ENCODE data around the gene SLC35F3. TPM values are rescaled to one million over a fixed set of nuclear protein-coding genes. Genes with fewer than 3 reads are reported as not detected.
"Not testable (repeated sequence)": the region's sequence is repeated elsewhere in the genome, so short reads cannot be mapped to it uniquely, and the experiment has no call there.

SLC35F3 gene
- total RNA-seq, 1 experiment from 2014 or later, result not detected

DNA sequence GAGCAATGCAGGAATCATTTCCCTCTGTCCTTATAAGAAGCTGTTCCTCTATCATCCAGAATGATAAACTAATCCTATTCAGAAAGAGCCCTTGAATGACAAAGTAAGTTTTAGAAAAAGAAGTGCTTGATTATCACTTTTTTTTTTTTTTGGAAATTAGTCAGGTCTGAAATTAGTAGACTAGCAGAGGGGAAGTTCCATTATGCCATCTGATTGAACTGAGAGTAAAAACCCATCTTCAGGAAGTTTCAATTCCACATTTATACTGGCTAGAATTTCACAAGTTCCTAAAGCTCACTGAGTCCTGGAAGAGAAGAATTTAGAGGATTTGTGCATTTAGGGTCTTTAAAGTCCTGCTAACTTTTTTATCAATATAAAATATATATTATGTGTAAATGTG, 340.0 kb downstream of the SLC35F3 start:
- Histone ChIP-seq H3K9me3 (no peaks in the 10 kb centered on the region), H3K36me3 (ENCODE audit: control insufficient read depth, insufficient read depth, low read length) (no peaks in the 10 kb centered on the region), H3K4me3 (ENCODE audit: low read depth, low read length) (no peak overlapping the region), H3K4me1 (no peaks in the 10 kb centered on the region), H3K27me3 (replicated peaks; ENCODE audit: control insufficient read depth, insufficient read depth, low read length) (no peaks in the 10 kb centered on the region)
- BruUV-seq (replicated peaks), result no TSS peak
- Mint-ChIP-seq H3K36me3 (ENCODE audit: insufficient read depth, unreplicated experiment) (no peaks in the 10 kb centered on the region), H3K27ac (ENCODE audit: unreplicated experiment) (no peak overlapping the region), H3K4me1 (ENCODE audit: low read depth, unreplicated experiment) (no peaks in the 10 kb centered on the region), H3K27me3 (ENCODE audit: insufficient read depth, unreplicated experiment) (peaks cover 11% of the 10 kb centered on the region), H3K4me3 (ENCODE audit: unreplicated experiment) (no peak overlapping the region), H3K9me3 (ENCODE audit: unreplicated experiment) (peaks cover 10% of the 10 kb centered on the region)
- intact Hi-C loops (cut with micrococcal nuclease; ENCODE audit: unreplicated experiment), result no loop called here
- TF ChIP-seq, protein P1, sequence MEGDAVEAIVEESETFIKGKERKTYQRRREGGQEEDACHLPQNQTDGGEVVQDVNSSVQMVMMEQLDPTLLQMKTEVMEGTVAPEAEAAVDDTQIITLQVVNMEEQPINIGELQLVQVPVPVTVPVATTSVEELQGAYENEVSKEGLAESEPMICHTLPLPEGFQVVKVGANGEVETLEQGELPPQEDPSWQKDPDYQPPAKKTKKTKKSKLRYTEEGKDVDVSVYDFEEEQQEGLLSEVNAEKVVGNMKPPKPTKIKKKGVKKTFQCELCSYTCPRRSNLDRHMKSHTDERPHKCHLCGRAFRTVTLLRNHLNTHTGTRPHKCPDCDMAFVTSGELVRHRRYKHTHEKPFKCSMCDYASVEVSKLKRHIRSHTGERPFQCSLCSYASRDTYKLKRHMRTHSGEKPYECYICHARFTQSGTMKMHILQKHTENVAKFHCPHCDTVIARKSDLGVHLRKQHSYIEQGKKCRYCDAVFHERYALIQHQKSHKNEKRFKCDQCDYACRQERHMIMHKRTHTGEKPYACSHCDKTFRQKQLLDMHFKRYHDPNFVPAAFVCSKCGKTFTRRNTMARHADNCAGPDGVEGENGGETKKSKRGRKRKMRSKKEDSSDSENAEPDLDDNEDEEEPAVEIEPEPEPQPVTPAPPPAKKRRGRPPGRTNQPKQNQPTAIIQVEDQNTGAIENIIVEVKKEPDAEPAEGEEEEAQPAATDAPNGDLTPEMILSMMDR (IDR thresholded peaks at IDR 0.05; ENCODE audit: insufficient read depth in 1 of 2, low read depth in 1 of 2, low read length in 1 of 2, severe bottlenecking in 1 of 2, unreplicated experiment in 1 of 2), result no peak
- ChIA-PET POLR2A (no interaction called here), CTCF (no interaction called here)
- no peak for DNase-seq

DNA sequence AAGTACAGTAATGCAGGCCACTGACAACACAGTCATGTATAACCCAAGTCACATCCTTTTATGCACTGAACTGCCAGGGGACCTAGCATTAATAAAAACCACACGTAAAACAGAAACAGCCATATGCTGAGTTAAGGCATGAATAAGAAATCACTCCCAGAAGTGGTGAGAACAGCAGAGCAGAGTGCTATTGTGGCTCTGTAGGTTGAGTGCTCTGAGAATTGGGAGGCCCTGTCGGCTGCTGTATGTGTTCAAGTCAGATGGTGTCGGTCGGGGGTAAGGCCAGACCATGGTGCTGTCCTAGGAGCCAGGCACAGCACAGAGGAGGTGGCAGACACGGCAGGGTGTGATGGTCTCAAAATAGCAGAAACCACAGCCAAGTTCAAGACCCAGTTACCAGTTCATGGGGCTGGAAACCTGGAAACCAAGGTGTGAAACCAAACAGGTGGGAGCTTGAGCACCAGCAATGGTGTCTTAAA, 342.2 kb downstream of the SLC35F3 start:
- ChIA-PET POLR2A (no interaction called here), CTCF (no interaction called here)
- Histone ChIP-seq H3K36me3 (ENCODE audit: control insufficient read depth, insufficient read depth, low read length) (no peaks in the 10 kb centered on the region), H3K9me3 (no peaks in the 10 kb centered on the region), H3K4me1 (no peaks in the 10 kb centered on the region), H3K4me3 (ENCODE audit: low read depth, low read length) (no peak overlapping the region), H3K27me3 (replicated peaks; ENCODE audit: control insufficient read depth, insufficient read depth, low read length) (no peaks in the 10 kb centered on the region)
- peaks cover 10% of the 10 kb centered on the region for H3K9me3 Mint-ChIP-seq (ENCODE audit: unreplicated experiment)
- H3K27me3 Mint-ChIP-seq (ENCODE audit: insufficient read depth, unreplicated experiment), result peaks cover 11% of the 10 kb centered on the region
- no peaks in the 10 kb centered on the region for H3K4me1 Mint-ChIP-seq (ENCODE audit: low read depth, unreplicated experiment)
- H3K27ac Mint-ChIP-seq (ENCODE audit: unreplicated experiment), result no peak overlapping the region
- no peak overlapping the region for H3K4me3 Mint-ChIP-seq (ENCODE audit: unreplicated experiment)
- BruUV-seq (replicated peaks), result no TSS peak
- no peak for DNase-seq
- H3K36me3 Mint-ChIP-seq (ENCODE audit: insufficient read depth, unreplicated experiment), result no peaks in the 10 kb centered on the region
- TF ChIP-seq, protein P1 (IDR thresholded peaks at IDR 0.05; ENCODE audit: insufficient read depth in 1 of 2, low read depth in 1 of 2, low read length in 1 of 2, severe bottlenecking in 1 of 2, unreplicated experiment in 1 of 2), result no peak
- intact Hi-C loops (cut with micrococcal nuclease; ENCODE audit: unreplicated experiment), result no loop called here

DNA sequence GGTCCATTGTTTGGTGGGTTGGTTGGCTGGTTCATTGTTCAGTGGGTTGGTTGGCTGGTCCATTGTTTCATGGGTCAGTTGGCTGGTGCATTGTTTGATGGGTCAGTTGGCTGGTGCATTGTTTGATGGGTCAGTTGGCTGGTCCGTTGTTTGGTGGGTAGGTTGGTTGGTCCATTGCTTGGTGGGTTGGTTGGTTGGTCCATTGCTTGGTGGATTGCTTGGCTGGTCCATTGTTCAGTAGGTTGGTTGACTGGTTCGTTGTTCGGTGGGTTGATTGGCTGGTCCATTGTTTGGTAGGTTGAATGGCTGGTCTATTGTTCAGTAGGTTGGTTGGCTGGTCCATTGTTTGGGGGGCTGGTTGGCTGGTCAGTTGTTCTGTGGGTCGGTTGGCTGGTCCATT, 343.3 kb downstream of the SLC35F3 start:
- BruUV-seq (replicated peaks); H3K27me3 ChIP-seq (replicated peaks; ENCODE audit: control insufficient read depth, insufficient read depth, low read length); CTCF ChIA-PET; H3K4me3 Mint-ChIP-seq (ENCODE audit: unreplicated experiment); H3K27me3 Mint-ChIP-seq (ENCODE audit: insufficient read depth, unreplicated experiment); H3K27ac Mint-ChIP-seq (ENCODE audit: unreplicated experiment); H3K36me3 ChIP-seq (ENCODE audit: control insufficient read depth, insufficient read depth, low read length); DNase-seq; H3K9me3 ChIP-seq; intact Hi-C loops (cut with micrococcal nuclease; ENCODE audit: unreplicated experiment); H3K4me1 ChIP-seq; H3K36me3 Mint-ChIP-seq (ENCODE audit: insufficient read depth, unreplicated experiment); H3K4me3 ChIP-seq (ENCODE audit: low read depth, low read length); H3K4me1 Mint-ChIP-seq (ENCODE audit: low read depth, unreplicated experiment); POLR2A ChIA-PET: not testable (repeated sequence)
- peaks cover 10% of the 10 kb centered on the region for H3K9me3 Mint-ChIP-seq (ENCODE audit: unreplicated experiment)

DNA sequence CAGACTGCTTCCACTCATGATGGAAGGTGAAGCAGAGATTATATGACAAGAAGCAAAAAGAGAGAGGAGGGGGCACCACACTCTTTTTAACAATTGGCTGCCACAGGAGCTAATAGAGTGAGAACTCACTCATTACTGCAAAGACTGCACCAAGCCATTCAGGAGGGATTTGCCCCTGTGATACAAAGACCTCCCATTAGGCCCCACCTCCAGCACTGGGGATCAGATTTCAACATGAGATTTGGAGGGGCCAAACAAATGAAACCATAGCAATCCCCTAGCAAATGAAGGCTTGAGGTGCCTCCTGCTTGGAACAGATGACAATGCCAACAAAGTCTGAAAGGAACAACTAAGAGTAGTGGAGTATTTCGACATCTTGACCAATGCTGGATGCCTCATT, 346.3 kb downstream of the SLC35F3 start:
- Mint-ChIP-seq H3K9me3 (ENCODE audit: unreplicated experiment) (peaks cover 10% of the 10 kb centered on the region), H3K27me3 (ENCODE audit: insufficient read depth, unreplicated experiment) (peaks cover 7% of the 10 kb centered on the region)
- CTCF ChIA-PET, result no interaction called here

More for the DNA sequence above, 346.3 kb downstream of the SLC35F3 start:
- BruUV-seq (replicated peaks), result no TSS peak
- no peaks in the 10 kb centered on the region for H3K4me1 ChIP-seq
- intact Hi-C loops (cut with micrococcal nuclease; ENCODE audit: unreplicated experiment), result no loop called here
- no peaks in the 10 kb centered on the region for H3K36me3 ChIP-seq (ENCODE audit: control insufficient read depth, insufficient read depth, low read length)
- no peaks in the 10 kb centered on the region for H3K4me1 Mint-ChIP-seq (ENCODE audit: low read depth, unreplicated experiment)
- no peaks in the 10 kb centered on the region for H3K27me3 ChIP-seq (replicated peaks; ENCODE audit: control insufficient read depth, insufficient read depth, low read length)
- H3K9me3 ChIP-seq, result no peaks in the 10 kb centered on the region
- no peaks in the 10 kb centered on the region for H3K36me3 Mint-ChIP-seq (ENCODE audit: insufficient read depth, unreplicated experiment)
- no peak overlapping the region for H3K4me3 ChIP-seq (ENCODE audit: low read depth, low read length)
- POLR2A ChIA-PET, result no interaction called here
- H3K27ac Mint-ChIP-seq (ENCODE audit: unreplicated experiment), result no peak overlapping the region
- TF ChIP-seq, protein P1 (IDR thresholded peaks at IDR 0.05; ENCODE audit: insufficient read depth in 1 of 2, low read depth in 1 of 2, low read length in 1 of 2, severe bottlenecking in 1 of 2, unreplicated experiment in 1 of 2), result no peak
- DNase-seq, result no peak
- H3K4me3 Mint-ChIP-seq (ENCODE audit: unreplicated experiment), result no peak overlapping the region
